GM21526 (cell line): ENCODE results near the gene GSN.

Experiments
- ATAC-seq: cut with Tn5 transposase; IDR thresholded peaks from one replicate; pipeline ENCODE4 v1.9.1; 2021; ENCODE audit warnings: moderate library complexity; ENCODE audit not compliant: unreplicated experiment, low FRiP score

Gene GSN

DNA sequence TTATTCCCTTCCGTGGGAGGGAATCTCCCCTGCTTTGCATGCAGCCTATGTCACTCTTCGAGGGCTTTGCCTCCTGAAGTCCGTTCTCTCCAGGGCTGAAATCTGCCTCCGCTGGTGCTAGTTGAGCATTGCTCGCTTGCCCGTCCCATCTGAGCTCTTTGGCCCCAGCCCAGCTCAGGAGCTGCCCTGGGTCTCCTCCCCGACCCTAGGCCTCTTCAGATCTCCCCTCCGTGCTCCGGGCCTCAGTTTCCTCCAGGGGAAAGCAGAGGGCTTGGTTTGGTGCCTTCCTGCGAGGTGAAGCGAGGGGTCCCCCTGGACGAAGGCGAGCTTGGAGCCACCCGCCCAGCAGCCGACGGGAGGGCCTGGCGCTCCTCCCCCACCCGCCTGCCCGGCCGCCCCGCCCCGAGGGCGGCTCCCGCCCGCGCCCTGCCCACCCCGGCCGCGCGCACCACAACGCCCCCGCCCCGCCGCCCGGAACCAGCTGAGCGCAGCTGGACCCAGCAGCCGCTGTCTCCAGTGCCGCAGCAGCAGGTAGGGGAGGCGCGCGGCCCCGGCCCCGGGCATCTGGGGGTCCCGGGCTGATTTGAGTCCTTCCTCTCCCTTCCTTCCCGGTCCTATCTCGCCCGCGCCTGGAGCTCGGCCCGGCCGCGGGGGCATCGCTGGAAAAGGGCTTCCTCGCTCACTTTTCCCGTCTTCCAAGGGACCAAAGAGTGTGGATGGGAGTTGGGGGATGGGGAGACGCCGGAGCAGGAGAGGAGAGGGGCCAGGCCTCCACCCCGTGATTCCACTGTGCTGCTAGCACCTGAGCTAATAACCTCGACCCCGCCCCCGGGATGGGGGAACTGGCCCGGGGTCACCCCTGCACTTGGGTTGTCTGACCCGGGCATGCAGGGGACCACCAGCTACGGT, at the start of gene GSN:
TSS of gene GSN (plus strand) at position 474 of the 909 bp plus-strand sequence. CDS start 33,810 bp downstream, outside the sequence.
- ATAC-seq: peak; percentile 60

- ATAC-seq: no peak
Measured at GRCh38 chr9:121218357-121219027, 49.5 kb upstream of the GSN start.

- no peak for ATAC-seq
Measured at GRCh38 chr9:121219530-121219929, 48.4 kb upstream of the GSN start.

DNA sequence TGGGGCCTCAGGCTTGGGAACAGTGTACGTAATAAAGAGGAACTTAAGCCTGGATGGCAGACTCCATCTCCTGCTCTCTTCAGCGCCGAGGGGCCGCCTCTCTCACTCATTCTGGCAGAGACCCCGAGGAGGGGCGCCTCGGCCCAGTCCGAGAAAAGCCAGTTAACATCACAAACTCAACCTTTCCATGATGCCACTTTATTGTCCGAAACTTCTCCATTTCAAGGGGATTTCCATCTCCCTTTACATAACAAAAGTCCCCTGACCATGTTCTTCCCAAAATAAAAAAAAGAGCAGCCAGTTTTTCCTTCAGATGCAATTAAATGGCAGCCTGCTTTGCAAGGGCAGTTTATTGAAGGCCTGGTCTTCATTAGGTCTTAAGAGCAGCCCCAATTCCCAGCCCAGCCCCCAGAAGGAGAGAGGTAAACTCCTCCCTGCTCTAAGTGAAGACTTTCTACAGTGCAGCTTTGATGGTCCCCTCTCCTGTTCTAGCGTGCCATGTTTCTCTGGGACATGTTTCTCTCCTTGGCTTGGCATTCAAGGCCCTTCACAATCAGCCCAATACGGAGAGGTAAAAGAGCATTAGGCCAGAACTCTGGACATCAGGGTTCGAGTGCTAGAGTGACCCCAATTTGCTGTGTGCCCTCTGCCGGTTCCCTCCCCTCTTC, 46.8 kb upstream of the GSN start:
- no peak for ATAC-seq

DNA sequence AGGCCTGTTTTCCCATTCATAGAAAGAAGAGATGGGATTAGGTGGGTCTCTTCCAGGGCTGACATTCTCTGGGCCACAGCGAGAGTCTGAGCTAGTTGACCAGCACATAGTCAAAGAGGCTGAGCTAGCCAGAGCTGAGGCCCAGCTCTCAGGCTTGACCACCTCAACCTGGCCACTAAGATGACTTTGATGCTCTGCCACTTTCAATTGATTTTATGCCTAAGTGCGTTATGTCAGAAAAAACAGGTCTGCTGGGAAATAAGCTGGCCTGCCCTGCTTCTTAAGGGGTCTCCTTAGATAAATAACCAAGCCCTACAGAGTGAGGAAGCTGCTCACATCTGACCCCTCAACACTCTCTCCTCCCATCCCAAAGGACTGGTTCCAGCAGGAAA, 46.3 kb upstream of the GSN start:
- no peak for ATAC-seq

- ATAC-seq: no peak
Measured at GRCh38 chr9:121222524-121223171, 45.3 kb upstream of the GSN start.

DNA sequence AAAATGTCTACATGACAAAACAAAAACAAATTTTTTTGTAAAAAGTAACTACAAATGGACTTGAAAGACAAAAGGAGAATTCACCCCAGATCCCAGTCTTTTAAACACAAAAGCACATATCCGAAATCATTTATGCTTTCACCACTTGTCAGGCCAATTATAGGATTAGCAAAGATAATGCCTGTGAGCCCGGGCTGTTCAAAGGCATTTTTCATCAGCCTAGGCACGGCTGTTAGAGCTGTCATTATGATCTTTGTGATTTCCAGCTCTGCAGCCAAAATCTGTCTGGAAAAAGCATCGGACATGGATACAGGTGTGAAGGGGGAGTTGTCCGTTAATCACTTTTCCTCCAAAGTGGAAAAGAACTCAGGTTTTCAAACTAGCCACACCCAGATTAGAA, 42.7 kb upstream of the GSN start:
- ATAC-seq: no peak

DNA sequence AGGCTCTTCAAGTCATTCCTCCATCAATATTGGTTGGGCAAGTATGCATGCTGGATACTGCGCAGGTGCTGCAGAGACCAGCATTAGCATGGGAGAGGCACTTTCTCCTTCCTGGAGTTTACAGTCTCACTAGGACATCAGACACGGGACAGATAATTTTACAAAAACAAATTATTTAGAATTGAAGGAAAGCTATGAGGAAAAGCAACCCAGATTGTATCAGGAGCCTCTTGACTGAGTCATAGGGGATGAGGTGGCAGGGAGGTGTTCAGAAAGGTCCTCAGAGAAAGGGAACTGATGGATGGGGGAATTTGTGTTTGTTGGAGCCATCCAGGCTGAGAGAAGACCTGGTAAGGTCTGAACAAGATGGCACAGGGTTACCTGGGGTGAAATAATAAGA, 41.8 kb upstream of the GSN start:
- ATAC-seq: no peak

DNA sequence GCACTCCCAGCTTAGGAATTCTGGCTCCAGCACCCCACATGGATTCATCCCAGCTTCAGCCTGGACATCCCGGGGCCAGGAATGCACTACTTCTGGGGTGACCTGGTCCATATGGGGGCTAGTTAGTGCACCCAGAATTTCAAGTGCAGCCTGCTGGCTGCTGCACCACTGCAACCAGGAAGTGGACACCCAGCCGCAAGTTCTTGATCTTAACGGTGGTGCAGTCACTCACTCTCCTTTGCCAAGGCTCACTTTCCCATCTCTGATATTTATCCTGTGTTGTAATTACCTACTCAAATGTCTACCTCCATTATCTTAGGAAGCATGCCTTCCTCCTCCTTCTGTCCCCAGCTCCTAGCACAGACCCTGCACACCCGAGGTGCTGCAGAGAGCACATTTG, 40.1 kb upstream of the GSN start:
- ATAC-seq: no peak

- ATAC-seq: no peak
Measured at GRCh38 chr9:121230256-121230655, 37.7 kb upstream of the GSN start.

DNA sequence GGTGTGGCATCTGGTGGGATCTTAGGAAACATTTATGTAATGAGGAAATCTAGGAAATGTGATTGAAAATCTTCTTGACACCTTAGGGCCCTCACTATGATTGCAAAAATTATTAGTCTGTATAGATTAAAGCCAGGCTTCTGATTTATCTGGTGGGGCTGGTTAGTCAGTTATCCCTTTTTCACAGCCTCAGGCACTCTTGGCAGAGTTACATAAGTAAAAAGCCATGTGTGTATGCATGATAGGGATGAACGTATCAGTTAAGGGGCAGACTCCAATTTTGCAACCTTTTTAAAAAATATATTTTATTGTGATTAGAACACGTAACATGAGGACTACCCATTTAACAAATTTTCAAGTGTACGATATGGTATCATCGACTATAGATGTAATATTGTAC, 35.7 kb upstream of the GSN start:
- no peak for ATAC-seq

GRCh38 chr9:121233906-121234831, 33.8 kb upstream of the GSN start:
- no peak for ATAC-seq

GRCh38 chr9:121234832-121235161, 33.2 kb upstream of the GSN start:
- no peak for ATAC-seq

DNA sequence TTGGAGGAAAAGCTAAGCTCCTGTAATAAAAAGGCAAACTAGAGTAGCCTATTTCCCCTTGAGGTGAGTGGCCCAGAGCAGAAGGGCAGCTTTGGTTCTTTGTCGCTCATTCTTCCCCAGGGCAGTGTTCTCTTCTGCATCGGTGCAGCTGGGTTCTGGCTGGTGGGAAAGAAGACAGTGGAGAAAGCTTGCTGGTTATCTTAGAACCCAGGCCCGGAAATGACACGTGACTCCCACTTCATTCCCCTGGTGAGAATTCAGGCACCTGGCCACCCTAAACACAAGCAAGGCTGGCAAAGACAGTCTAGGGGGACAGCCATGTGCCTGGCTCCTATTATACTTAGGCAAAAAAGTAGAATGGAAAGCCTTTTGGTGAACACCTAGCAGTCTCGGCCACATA, 32.5 kb upstream of the GSN start:
- ATAC-seq: no peak

DNA sequence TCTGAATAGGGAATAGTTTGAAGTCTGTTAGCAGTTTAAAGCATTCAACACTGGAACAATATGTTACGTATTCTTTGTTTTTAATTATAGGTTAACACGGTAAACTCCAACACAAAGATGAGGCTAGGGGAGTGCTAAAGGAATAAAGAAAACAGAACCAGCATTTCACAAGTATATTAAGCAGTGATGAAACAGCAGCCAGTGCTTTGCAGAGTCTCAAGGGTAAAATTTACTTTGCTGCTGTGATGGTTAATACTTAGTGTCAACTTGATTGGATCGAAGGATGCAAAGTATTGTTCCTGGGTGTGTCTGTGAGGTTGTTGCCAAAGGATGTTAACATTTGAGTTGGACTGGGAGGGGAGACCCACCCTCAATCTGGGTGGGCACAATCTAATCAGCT, 30.0 kb upstream of the GSN start:
- ATAC-seq: no peak

- ATAC-seq: no peak
Measured at GRCh38 chr9:121239071-121239470, 28.9 kb upstream of the GSN start.

GRCh38 chr9:121239851-121240250, 28.1 kb upstream of the GSN start:
- no peak for ATAC-seq

DNA sequence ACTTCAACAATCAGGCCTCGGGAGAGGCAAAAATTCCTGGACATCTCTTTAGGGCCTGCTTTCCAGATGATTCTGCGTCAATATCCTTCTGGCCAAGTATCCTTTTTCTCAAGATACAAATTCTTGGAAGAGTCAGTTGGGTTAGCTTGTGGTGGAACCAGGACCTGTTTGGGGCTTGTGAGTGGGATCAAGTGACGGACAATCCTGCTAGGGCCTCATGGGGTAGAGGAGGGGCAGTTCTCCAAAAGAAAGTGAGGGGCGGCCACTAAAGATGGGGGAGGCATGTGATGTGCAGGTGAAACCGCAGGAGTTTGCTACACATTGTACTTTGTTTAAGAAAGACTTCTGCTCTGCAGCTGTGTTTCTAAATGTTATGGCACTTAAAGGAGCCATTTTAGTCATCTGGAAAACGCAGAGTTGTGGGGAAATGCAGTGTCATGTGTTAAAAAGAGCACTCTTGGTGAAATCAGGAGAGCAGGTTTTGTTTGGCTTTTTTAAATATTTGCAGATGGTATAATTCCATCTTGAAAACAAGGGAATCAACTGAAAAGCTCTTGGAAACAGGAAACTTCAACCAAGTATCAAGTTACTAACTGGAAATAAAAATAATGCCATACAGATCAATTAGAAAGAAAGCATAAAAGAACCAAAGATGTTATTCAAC, 27.4 kb upstream of the GSN start:
- no peak for ATAC-seq

GRCh38 chr9:121242219-121242958, 25.6 kb upstream of the GSN start:
- no peak for ATAC-seq
